GM11168 (cell line): ENCODE results near the gene SHANK1.
"Not testable (repeated sequence)": the region's sequence is repeated elsewhere in the genome, so short reads cannot be mapped to it uniquely, and the experiment has no call there.

Experiments used
- in situ Hi-C: fragments of 300-500 bp; cut with MboI; formaldehyde crosslinking; loops from one replicate; pipeline ENCODE4 v1.12.0; 2022; ENCODE audit warnings: low sequenced_read_pairs; ENCODE audit not compliant: unreplicated experiment

SHANK1 gene

GRCh38 chr19:50646074-50646807 is 73.4 kb downstream of the SHANK1 start:
- in situ Hi-C loops, result no loop called here

DNA sequence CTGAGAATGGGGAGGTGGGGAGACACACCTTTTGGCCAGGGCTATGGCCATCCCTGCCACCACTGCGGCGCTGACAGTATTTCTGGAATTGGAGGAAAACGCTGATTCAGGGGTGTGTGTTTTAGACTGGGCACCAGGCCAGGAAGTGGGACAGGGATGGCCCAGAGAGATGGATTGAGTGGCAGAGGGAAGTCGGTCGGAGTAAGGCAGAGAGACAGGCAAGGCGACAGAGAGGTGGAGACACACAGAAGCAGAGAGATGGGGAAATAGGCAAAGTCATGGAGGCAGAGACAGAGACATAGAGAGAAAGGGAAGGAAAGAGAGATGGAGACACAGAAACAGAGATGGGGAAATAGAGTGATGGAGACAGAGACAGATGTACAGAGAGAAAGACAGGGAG is 74.5 kb downstream of the SHANK1 start:
- in situ Hi-C loops, result no loop called here

DNA sequence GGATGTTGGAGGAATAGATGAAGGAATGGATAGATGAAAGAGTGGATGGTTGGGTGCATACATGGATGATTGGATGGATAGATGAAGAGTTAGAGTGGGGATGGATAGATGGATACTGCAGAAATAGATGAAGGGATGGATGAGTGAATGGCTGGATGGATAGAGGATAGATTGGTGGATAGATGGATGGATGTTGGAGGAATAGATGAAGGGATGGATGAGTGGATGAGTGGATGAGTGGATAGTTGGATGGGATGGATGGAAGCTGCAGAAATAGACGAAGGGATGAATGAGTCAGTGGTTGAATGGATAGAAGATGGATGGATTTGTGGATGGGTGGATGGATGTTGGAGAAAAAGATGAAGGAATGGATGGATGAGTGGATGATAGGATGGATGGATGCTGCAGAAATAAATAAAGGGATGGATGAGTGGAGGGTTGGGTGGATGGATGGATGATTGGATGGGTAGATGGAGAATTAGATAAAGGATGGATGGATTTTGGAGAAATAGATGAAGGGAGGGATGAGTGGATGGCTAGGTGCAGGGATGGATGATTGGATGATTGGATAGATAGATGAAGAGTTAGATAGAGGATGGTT is 75.2 kb downstream of the SHANK1 start:
- in situ Hi-C loops, result no loop called here

GRCh38 chr19:50640368-50640767 is 79.2 kb downstream of the SHANK1 start:
- in situ Hi-C loops, result no loop called here

DNA sequence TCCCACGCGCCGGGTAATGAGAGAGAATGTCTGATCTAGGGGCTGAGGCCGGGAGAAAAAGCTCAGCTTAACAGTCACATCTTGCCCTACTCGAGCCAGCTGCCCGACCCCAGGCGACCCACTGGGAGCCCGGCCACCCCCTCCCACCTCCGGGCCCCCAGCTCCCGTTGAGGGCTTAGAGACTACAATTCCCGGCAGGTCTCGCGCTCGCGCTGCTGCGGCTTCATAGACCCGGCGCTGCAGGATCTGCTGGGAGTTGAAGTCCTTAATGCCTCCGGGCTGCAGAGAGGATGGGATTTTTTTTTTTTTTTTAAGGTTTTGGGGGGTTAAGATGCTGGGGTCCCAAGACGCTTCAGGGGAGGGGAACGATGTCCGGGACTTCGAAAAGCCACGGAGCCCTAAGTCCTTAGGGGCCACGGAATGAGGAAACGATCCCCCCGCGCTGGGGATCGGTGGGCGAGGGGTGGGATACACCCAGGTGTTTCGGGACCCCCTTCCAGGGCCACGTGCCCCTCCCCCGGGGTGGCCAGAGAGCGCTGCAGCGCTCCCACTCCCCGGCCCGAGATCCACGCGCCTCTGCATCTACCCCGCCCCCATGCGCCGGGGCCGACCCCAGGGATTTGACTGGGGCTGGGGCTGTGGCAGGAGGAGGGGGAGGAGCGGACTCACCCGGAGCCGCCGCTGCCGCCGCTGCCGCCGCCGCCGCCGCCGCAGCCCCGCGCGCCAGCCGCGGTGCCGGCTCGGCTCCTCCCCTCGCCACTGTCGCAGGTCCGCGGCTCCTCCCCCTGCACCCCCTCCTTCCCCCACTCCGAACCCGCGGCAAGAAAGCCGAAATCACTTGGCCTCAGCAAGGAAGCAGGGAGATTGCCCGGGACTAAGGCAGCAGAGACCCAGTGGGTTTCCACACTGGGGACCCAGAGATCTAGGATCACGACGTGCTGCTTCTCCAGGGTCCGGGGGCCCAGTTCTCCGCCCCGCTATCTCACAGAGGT is 80.2 kb downstream of the SHANK1 start, which contains the start of gene SYT3:
Gene SYT3 (minus strand): TSS at position 761 of the 992 bp plus-strand sequence. CDS start 2,470 bp downstream, outside the sequence.
- in situ Hi-C loops, result no loop called here

GRCh38 chr19:50638600-50638999 is 81.0 kb downstream of the SHANK1 start:
- in situ Hi-C loops, result no loop called here

DNA sequence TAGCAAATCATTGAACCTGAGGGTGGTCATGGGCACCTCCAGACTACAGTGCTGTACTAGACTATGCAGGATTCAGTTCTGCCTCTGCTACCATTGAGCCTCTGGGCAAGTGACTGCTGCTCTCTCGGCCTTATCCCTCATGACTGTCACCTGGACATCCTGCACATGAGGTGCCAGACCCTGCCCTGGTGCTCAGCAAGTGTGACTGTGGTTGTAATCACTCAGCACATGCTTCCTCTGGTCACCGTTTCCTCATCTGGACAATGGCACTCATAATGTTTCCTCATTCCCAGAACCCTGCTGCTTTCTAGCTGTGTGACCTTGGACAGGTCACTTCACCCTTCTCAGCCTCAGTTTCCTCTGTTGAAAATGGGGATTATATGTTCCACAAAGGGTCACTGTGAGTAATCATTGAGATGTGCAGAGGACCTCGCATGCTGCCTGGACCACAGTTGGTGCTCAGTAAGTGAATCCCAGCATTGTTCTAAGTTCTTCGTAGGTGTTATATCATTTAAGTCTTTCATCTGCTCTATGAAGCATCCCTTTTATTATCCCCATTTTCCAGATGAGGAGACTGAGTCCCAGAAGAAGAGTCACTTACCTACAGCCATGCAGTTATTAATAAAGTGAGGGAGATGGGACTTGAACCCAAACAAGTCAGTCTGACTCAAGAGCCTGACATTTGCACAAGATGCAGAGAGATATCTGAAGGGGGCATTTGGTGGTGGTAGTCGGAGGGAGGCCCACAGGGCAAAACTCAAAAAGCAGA is 83.1 kb downstream of the SHANK1 start:
- in situ Hi-C loops, result no loop called here

DNA sequence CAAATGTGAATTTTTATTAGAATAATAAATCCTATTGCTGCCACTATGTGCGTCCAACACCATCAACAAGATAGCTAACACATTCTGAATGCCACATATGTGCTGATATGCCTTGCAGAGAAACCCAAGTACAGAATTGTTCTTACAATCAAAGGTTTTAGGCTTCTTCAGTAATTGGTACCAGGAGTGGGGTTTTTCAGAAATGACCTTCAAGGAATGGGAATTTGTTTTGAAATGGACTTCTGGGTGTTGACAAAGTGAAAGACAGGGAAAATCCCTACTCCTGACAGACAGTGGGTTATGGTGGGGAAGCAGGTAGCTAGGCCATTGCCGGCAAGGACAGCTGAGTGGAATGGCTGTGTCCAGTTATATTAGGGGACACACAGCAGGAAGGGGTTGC is 85.6 kb downstream of the SHANK1 start:
- in situ Hi-C loops, result no loop called here

DNA sequence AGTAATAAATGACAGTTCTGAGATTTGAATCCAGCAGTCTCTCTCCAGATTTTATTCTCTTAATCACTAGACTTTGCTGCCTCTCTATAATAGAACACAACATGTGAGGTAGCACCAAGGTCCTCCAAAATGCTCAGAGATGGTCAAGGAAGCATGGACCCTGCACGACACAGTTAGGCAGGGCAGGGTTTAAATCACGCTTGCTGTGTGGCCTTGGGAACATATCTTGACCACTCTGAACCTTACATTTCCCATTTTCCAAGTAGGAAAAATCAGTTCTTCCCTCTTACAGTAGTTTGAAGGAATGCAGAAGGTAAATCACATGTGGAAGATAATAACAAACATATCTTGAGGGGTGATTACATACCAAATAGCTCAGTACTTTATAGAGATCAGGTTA is 86.2 kb downstream of the SHANK1 start:
- in situ Hi-C loops, result no loop called here

GRCh38 chr19:50632151-50632835 is 87.3 kb downstream of the SHANK1 start:
- in situ Hi-C loops, result no loop called here

DNA sequence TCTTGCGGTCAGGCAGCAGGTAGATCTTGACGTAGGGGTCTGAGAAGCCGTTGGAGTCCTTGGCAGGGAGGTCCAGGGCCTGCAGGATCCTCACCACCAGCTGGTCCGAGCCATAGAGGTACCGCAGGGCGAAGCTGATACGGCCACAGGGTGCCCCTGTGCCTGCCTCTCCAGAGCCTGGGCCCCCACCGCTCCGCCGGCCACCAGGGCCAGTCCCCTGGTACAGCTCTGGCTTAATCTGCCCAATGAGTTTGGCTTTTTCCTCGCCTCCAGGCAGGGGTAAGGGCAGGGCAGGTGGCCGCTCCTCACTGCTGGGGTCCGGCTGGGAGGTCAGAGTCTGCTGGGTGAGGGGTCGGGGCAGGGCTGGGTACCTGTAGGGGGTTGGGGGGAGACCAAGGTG is 89.8 kb downstream of the SHANK1 start:
- in situ Hi-C loops, result no loop called here

DNA sequence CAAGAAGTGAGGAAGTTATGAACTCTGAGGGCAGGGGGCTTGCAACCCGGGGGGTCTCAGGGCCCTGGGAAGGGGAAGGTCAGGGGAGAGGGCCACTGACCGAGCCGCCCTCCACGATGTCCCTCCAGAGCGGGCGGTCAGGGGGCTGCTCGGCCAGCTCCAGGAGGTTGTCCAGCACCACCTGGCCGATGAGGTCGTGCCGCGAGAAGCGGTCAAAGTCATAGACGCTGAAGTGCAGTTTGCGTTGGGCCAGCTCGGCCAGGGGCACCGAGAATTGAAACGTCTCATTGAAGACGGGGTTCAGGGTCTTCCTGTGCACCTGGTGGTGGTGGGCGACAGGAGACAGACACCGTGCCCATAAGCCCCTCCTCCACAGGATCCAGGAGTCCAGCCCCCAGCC is 90.4 kb downstream of the SHANK1 start:
- in situ Hi-C loops, result no loop called here

DNA sequence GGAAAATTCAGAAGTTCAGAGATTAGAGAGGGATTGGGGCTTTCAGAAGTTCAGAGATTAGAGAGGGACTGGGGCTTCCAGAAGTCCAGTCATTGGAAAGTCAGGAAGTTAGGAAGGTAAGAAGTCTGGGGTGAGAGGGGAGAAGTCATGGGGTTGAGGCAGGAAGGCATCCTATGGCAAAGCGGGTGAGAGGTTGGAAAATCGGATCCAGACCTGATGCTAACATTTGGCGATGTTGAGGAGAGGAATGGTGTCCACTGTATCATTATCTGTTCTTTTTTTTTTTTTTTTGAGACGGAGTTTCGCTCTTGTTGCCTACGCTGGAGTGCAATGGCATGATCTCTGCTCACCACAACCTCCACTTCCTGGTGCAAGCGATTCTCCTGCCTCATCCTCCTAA is 91.1 kb downstream of the SHANK1 start:
- in situ Hi-C loops, result no loop called here

DNA sequence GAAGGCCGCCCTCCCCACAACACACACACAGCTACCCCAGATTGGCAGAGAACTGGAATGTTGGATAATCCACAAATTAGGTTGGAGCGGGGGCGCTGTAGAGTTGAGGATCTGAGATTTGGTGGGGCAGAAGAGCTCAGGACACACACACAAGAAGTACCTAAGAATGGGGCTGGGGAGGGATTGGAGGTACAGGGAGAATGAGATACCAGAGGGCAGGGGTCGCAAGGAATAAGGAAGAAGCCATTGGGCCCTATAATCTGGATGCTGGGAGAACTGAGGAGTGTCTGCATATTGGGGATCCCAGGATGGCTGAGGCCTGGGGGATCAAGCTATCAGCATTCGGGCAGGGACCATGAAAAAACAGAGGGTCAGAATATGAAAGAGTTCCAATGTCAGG is 91.5 kb downstream of the SHANK1 start:
- in situ Hi-C loops, result no loop called here

DNA sequence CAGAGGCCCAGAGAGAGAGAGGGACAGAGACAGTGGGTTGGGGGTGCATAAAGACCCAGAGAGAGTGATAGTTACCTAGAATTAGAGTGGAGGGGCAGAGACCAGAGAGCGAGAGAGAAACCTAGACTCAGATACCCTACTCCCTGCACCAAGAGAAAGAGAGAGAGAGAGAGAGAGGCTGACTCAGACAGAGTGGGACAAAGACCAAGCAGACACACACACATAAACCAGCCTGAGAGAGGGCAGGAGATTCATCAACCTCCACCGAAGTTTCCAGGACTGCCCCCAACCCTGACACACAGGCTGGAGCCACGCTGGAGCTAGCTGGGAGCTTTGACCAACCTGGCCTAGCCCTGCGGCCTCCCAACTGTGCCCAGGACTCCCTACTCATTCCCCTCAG is 92.8 kb downstream of the SHANK1 start:
- in situ Hi-C loops, result no loop called here

GRCh38 chr19:50626011-50626410 is 93.6 kb downstream of the SHANK1 start:
- in situ Hi-C loops, result no loop called here

- in situ Hi-C loops, result no loop called here
Observed at GRCh38 chr19:50624949-50625600, 94.5 kb downstream of the SHANK1 start.

- in situ Hi-C loops, result not testable (repeated sequence)
Observed at GRCh38 chr19:50620394-50620906, 99.2 kb downstream of the SHANK1 start.

- in situ Hi-C loops, result loop anchor here (10.0 kb wide), 1 partner anchor 534 kb away; no protein-coding TSS in a partner anchor
Observed at GRCh38 chr19:50619184-50619583, 100.4 kb downstream of the SHANK1 start.
